AG04450 (cell line): ENCODE results near the gene DNPH1. TPM values are rescaled to one million over a fixed set of nuclear protein-coding genes. Genes with fewer than 3 reads are reported as not detected.

Experiments
- CTCF ChIA-PET: fragments of 300-600, 350-600 bp; formaldehyde crosslinking; extraction: SDS; loops from one replicate; lab custom pipeline; 2022; ENCODE audit warnings: antibody characterized with exemption, inconsistent platforms; lab: Charles Lee
- POLR2A ChIA-PET: fragments of 350-600 bp; formaldehyde crosslinking; extraction: SDS; loops from one replicate; lab custom pipeline; 2021; ENCODE audit warnings: antibody characterized with exemption, inconsistent platforms; lab: Yijun Ruan, JAX
- DNase-seq: peaks from one replicate; pipeline ENCODE4 v3.0.0-alpha.2; 2011; ENCODE audit warnings: low read depth, low spot score
- H3K27ac ChIP-seq: one replicate; pipeline ENCODE4 v1.5.1; 2012; ENCODE audit warnings: low read depth, low read length, control low read depth
- H3K27me3 ChIP-seq: one replicate; pipeline ENCODE4 v1.6.0; 2012; ENCODE audit warnings: low read length; ENCODE audit not compliant: control insufficient read depth, insufficient read depth
- H3K4me3 ChIP-seq: 2 replicates; pipeline ENCODE4 v1.5.1; 2011; ENCODE audit warnings: mild to moderate bottlenecking, low read depth, low read length, control low read depth
- H3K9me3 ChIP-seq: 2 replicates; pipeline ENCODE4 v1.5.1; 2012; ENCODE audit warnings: low read length; ENCODE audit not compliant: control insufficient read depth, insufficient read depth
- polyA plus RNA-seq: library from polyadenylated mRNA; depleted of rRNA; stranded (reverse); fragments of >200 nt; gene quantifications from 2 replicates; pipeline ENCODE4 v1.2.3, GENCODE V29; 2011
- TF ChIP-seq, protein P1 (sequence below): IDR thresholded peaks from 2 replicates; pipeline ENCODE4 v1.5.1; 2011; ENCODE audit warnings: low read depth, low read length, control low read depth, inconsistent platforms

The DNPH1 gene
- polyA plus RNA-seq, 1 experiment = 36.9 TPM

DNA sequence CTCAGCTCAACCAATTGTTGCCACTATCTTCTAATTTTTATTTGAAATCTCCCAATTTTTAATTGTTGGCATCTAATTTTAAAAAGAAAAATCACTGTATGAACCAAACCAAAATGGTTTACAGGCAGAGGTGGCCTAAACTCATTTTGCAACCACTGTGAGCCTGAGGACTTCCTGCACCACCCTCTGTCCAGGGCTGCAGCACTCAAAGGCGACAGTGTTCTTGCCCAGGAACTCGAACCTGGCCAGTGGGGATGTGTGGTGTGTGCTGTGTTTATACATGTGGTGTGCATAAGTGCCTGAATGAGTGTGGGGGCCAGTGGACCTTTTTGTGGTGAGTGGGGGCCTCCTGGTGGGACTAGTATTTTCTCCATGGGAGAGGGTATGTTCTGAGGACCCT, 44.4 kb upstream of the DNPH1 start:
- CTCF ChIA-PET = interaction anchor here (1.4 kb wide), 1 partner anchor 62 kb away, joined by 4 read pairs; no protein-coding TSS in a partner anchor

DNA sequence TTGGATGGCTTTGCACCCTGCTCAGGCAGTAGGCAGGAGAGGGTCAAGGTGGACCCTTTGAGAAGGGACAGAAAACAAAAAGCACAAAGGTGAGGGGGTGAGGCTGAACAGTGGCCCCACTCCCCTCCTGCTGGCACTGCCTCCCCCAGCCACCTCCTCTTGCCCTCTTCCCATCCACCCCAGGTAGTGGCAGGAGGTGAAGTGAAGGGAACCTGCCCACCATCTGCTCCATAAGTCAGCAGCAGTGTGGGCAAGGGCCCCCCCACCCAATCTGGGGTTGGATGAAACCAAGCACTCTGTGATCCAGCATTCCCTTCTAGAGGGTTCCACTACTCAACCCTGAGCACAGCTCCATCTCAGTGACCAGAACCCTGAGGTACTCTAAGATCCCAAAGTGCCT, 42.7 kb upstream of the DNPH1 start:
- peaks cover 75% of the 10 kb centered on the region for H3K27me3 ChIP-seq
- DNase-seq = no peak
- CTCF ChIA-PET = interaction anchor here (0.7 kb wide), 1 partner anchor 155 kb away, joined by 3 read pairs; the partner anchor contains the start of gene ABCC10
- H3K9me3 ChIP-seq = no peaks in the 10 kb centered on the region
- no peak overlapping the region for H3K4me3 ChIP-seq
- no peak overlapping the region for H3K27ac ChIP-seq
- TF ChIP-seq, protein P1, sequence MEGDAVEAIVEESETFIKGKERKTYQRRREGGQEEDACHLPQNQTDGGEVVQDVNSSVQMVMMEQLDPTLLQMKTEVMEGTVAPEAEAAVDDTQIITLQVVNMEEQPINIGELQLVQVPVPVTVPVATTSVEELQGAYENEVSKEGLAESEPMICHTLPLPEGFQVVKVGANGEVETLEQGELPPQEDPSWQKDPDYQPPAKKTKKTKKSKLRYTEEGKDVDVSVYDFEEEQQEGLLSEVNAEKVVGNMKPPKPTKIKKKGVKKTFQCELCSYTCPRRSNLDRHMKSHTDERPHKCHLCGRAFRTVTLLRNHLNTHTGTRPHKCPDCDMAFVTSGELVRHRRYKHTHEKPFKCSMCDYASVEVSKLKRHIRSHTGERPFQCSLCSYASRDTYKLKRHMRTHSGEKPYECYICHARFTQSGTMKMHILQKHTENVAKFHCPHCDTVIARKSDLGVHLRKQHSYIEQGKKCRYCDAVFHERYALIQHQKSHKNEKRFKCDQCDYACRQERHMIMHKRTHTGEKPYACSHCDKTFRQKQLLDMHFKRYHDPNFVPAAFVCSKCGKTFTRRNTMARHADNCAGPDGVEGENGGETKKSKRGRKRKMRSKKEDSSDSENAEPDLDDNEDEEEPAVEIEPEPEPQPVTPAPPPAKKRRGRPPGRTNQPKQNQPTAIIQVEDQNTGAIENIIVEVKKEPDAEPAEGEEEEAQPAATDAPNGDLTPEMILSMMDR = no peak
- POLR2A ChIA-PET = interaction anchor here (0.6 kb wide), 1 partner anchor 84 kb away, joined by 4 read pairs; no protein-coding TSS in a partner anchor

More for the DNA sequence above, 44.4 kb upstream of the DNPH1 start:
- no peak overlapping the region for H3K27ac ChIP-seq
- TF ChIP-seq, protein P1 = no peak
- DNase-seq = no peak
- no peak overlapping the region for H3K4me3 ChIP-seq
- no peaks in the 10 kb centered on the region for H3K9me3 ChIP-seq
- POLR2A ChIA-PET = no interaction called here
- H3K27me3 ChIP-seq = peaks cover 62% of the 10 kb centered on the region

DNA sequence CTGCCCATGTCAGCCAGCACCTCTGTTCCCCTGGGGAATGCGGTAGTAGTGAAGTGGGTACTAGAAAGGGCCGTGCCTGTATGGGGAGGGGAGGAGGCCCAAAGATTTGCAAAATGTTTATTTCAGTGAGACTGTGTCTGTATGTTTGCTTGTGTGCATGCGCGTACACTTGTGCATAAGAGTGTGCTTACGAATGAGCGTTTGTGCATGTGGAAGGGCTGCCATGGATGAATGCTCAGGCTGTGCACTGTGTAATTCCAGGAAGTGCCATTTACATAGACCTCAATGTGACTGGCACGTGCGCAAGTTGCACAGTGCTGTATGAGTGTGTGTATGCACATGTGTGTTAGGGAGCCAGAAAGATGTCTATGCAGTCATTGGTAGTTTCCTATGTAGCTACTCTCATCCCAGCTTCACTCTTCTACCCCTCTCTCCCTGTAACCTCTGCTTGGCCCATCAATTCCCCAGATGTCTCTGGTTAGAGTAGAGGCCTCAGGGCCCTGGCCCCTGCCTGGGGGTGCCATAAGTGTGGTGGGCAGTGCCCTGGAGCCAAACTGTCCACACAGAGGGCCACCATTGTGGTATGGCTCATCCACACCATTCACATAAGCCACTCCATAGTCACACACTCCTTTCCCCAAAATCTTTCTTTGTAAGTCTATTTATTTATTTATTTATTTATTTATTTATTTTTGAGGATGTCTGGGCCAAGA, 42.0 kb upstream of the DNPH1 start:
- no peak for DNase-seq
- ChIA-PET POLR2A (interaction anchor here (0.6 kb wide), 1 partner anchor 84 kb away, joined by 4 read pairs; no protein-coding TSS in a partner anchor), CTCF (interaction anchor here (0.7 kb wide), 1 partner anchor 156 kb away, joined by 3 read pairs; the partner anchor contains the start of gene ABCC10)
- Histone ChIP-seq H3K27me3 (peaks cover 76% of the 10 kb centered on the region), H3K4me3 (no peak overlapping the region), H3K9me3 (no peaks in the 10 kb centered on the region), H3K27ac (no peak overlapping the region)
- TF ChIP-seq, protein P1 = no peak

DNA sequence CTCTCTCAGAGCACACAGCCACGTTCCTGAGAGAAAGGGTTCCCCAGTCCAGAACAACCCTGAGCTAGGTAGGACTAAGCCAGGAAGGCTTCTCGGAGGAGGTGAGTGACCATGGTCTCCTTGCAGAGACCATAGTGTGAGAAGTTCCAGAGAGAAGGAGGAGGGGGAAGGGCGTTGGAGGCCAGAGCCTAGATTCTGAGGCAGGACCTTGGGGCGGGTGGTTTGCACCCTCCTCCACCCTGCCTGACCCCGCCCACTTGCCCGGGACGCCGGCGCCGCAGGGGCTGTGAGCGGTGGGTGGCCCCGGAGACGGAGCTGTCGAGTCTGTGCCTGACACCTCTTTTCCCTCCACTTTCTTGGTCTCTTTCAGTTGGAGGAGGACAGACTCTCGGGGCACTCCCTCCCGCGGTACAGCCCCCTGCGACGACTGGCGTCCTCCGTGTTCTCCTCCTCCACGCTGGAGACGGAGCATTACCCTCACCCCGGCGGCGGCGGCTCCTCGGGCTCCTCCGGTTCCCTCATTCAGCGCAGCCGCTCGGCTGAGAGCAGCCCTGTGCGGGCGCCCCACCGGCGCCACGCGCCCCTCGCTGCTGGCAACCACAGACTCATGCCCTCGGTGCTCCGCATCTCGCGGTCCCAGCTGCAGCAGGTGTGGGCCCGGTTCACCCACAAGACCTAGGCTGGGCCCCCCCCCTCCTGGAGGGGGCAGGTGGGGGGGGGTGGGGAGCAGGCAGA, 40.2 kb upstream of the DNPH1 start:
- POLR2A ChIA-PET = no interaction called here
- Histone ChIP-seq H3K27ac (no peak overlapping the region), H3K27me3 (peaks cover 60% of the 10 kb centered on the region), H3K9me3 (no peaks in the 10 kb centered on the region), H3K4me3 (peak overlapping the region; percentile 44)
- CTCF ChIA-PET = interaction anchor here (1.3 to 2.1 kb wide), 3 partner anchors 40 to 237 kb away, joined by 3 to 6 read pairs (median 6); partner anchors contain the start of gene DNPH1
- TF ChIP-seq, protein P1 = no peak
- DNase-seq = no peak
